ENCODE measurements around the gene ARRB1. TPM values are rescaled to one million over a fixed set of nuclear protein-coding genes. Genes with fewer than 3 reads are reported as not detected.

Gene ARRB1
- total and polyA plus RNA-seq, 2 of the 13 experiments (the other 11 are each of a cell fraction or from before 2014, with no cell fraction given), result 22.5 to 35.7 TPM

DNA sequence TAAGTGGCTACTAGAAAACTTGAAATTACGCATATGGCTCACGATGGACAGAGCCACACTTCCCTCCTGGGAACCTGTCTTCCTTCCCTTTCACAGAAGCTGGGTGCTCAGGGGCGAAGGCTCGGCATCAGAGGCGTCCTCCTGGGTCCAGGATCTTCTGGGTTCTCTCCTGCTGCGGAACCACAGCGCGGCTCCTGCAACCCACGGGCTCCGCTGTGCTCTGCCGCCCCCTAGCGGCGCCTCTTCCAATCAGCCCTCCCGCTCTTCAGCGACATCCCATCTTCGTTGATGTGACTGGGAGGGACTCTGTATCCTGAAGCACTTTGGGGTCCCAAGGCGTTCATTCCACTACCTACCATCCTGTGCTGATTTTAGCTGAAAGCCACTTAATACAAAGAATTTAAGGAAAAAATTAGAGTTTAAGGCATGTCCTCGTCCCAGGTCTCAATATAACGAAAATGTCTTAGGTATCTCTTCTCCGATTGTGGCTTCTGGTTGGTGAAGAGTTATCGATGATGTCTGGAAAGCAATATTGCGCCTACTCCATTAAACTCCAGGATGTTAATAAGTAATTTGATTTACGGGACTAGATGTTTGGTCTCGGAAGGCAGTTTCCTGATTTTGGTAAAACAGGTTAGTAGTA is 33.1 kb upstream of the ARRB1 start (continued):
- no peak for TF ChIP-seq ZNF432 (CRISPR knock-in tag; IDR thresholded peaks at IDR 0.05; ENCODE audit: borderline replicate concordance)
- TF ChIP-seq, protein P1, sequence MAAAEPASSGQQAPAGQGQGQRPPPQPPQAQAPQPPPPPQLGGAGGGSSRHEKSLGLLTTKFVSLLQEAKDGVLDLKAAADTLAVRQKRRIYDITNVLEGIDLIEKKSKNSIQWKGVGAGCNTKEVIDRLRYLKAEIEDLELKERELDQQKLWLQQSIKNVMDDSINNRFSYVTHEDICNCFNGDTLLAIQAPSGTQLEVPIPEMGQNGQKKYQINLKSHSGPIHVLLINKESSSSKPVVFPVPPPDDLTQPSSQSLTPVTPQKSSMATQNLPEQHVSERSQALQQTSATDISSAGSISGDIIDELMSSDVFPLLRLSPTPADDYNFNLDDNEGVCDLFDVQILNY (CRISPR knock-in tag; conservative IDR thresholded peaks at IDR 0.05), result no peak
- TF ChIP-seq ZNF230 (CRISPR knock-in tag; IDR thresholded peaks at IDR 0.05), result no peak
- TF ChIP-seq SMAD1 (CRISPR knock-in tag; IDR thresholded peaks at IDR 0.05; ENCODE audit: borderline replicate concordance, low read depth), result no peak
- TF ChIP-seq FOXM1 (CRISPR knock-in tag; IDR thresholded peaks at IDR 0.05), result no peak
- no peak for TF ChIP-seq EED (CRISPR knock-in tag; IDR thresholded peaks at IDR 0.05)
- no peak for TF ChIP-seq ZMYM2 (CRISPR knock-in tag; IDR thresholded peaks at IDR 0.05)
- TF ChIP-seq, protein P2, sequence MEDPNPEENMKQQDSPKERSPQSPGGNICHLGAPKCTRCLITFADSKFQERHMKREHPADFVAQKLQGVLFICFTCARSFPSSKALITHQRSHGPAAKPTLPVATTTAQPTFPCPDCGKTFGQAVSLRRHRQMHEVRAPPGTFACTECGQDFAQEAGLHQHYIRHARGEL (CRISPR knock-in tag; IDR thresholded peaks at IDR 0.05), result no peak
- 0 out of 2 replicates have a peak, but pooled peaks have one; percentile 32 for TF ChIP-seq KDM4B (CRISPR knock-in tag; IDR thresholded peaks at IDR 0.05)
- no peak for TF ChIP-seq ATF7-NPFF (CRISPR knock-in tag; IDR thresholded peaks at IDR 0.05; ENCODE audit: low read depth)
- no peak for TF ChIP-seq HOXA7 (CRISPR knock-in tag; IDR thresholded peaks at IDR 0.05)
- TF ChIP-seq ZNF382 (CRISPR knock-in tag; IDR thresholded peaks at IDR 0.05; ENCODE audit: borderline replicate concordance), result no peak
- TF ChIP-seq SIX1 (CRISPR knock-in tag; IDR thresholded peaks at IDR 0.05; ENCODE audit: borderline replicate concordance), result no peak
- TF ChIP-seq MLLT10 (CRISPR knock-in tag; IDR thresholded peaks at IDR 0.05), result no peak
- TF ChIP-seq, protein P3, sequence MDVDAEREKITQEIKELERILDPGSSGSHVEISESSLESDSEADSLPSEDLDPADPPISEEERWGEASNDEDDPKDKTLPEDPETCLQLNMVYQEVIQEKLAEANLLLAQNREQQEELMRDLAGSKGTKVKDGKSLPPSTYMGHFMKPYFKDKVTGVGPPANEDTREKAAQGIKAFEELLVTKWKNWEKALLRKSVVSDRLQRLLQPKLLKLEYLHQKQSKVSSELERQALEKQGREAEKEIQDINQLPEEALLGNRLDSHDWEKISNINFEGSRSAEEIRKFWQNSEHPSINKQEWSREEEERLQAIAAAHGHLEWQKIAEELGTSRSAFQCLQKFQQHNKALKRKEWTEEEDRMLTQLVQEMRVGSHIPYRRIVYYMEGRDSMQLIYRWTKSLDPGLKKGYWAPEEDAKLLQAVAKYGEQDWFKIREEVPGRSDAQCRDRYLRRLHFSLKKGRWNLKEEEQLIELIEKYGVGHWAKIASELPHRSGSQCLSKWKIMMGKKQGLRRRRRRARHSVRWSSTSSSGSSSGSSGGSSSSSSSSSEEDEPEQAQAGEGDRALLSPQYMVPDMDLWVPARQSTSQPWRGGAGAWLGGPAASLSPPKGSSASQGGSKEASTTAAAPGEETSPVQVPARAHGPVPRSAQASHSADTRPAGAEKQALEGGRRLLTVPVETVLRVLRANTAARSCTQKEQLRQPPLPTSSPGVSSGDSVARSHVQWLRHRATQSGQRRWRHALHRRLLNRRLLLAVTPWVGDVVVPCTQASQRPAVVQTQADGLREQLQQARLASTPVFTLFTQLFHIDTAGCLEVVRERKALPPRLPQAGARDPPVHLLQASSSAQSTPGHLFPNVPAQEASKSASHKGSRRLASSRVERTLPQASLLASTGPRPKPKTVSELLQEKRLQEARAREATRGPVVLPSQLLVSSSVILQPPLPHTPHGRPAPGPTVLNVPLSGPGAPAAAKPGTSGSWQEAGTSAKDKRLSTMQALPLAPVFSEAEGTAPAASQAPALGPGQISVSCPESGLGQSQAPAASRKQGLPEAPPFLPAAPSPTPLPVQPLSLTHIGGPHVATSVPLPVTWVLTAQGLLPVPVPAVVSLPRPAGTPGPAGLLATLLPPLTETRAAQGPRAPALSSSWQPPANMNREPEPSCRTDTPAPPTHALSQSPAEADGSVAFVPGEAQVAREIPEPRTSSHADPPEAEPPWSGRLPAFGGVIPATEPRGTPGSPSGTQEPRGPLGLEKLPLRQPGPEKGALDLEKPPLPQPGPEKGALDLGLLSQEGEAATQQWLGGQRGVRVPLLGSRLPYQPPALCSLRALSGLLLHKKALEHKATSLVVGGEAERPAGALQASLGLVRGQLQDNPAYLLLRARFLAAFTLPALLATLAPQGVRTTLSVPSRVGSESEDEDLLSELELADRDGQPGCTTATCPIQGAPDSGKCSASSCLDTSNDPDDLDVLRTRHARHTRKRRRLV (CRISPR knock-in tag; IDR thresholded peaks at IDR 0.05), result no peak
- no peak for TF ChIP-seq MTF1 (CRISPR knock-in tag; IDR thresholded peaks at IDR 0.05)
- TF ChIP-seq ZBTB21 (CRISPR knock-in tag; IDR thresholded peaks at IDR 0.05), result no peak
- TF ChIP-seq ZNF761 (CRISPR knock-in tag; conservative IDR thresholded peaks at IDR 0.05), result no peak
- 0 out of 2 replicates have a peak, but pooled peaks have one; percentile 32 for TF ChIP-seq ETV5 (CRISPR knock-in tag; IDR thresholded peaks at IDR 0.05; ENCODE audit: borderline replicate concordance)
- TF ChIP-seq MEIS1 (CRISPR knock-in tag; IDR thresholded peaks at IDR 0.05; ENCODE audit: borderline replicate concordance), result no peak
- no peak for TF ChIP-seq ZNF274 (CRISPR knock-in tag; IDR thresholded peaks at IDR 0.05)
- TF ChIP-seq, protein P4, sequence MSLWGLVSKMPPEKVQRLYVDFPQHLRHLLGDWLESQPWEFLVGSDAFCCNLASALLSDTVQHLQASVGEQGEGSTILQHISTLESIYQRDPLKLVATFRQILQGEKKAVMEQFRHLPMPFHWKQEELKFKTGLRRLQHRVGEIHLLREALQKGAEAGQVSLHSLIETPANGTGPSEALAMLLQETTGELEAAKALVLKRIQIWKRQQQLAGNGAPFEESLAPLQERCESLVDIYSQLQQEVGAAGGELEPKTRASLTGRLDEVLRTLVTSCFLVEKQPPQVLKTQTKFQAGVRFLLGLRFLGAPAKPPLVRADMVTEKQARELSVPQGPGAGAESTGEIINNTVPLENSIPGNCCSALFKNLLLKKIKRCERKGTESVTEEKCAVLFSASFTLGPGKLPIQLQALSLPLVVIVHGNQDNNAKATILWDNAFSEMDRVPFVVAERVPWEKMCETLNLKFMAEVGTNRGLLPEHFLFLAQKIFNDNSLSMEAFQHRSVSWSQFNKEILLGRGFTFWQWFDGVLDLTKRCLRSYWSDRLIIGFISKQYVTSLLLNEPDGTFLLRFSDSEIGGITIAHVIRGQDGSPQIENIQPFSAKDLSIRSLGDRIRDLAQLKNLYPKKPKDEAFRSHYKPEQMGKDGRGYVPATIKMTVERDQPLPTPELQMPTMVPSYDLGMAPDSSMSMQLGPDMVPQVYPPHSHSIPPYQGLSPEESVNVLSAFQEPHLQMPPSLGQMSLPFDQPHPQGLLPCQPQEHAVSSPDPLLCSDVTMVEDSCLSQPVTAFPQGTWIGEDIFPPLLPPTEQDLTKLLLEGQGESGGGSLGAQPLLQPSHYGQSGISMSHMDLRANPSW (CRISPR knock-in tag; IDR thresholded peaks at IDR 0.05; ENCODE audit: borderline replicate concordance), result no peak
- no peak for TF ChIP-seq TBP (CRISPR knock-in tag; IDR thresholded peaks at IDR 0.05)
